HepG2 (cell line): ENCODE data around the gene TET3. TPM values are rescaled to one million over a fixed set of nuclear protein-coding genes. Genes with fewer than 3 reads are reported as not detected.

ENCODE experiments used
- ATAC-seq: fragments of 200-7000 bp; cut with Tn5 transposase; 3 replicates; pipeline ENCODE4 v1.9.1; 2020; ENCODE audit warnings: mild to moderate bottlenecking, moderate library complexity
- BruUV-seq: library from RNA; stranded (reverse); fragments of 400-500 nt; replicated peaks from 2 replicates; lab custom pipeline; 2021; lab: Mats Ljungman, UMichigan
- CTCF ChIA-PET: fragments of 300-600 bp; formaldehyde crosslinking; extraction: SDS; loops from one replicate; lab custom pipeline; 2021; ENCODE audit warnings: low total read pairs, inconsistent platforms, low intra/inter-chr PET ratio; lab: Yijun Ruan, JAX
- POLR2A ChIA-PET: fragments of 350-600 bp; sonication (Branson Sonifier 250); formaldehyde crosslinking; loops from one replicate; lab custom pipeline; 2020; ENCODE audit warnings: antibody characterized with exemption, inconsistent platforms; lab: Yijun Ruan, JAX
- DNase-seq: peaks from one replicate; pipeline ENCODE4 v3.0.0-alpha.2; 2015; ENCODE audit warnings: low spot score
- FAIRE-seq: peaks from 3 replicates; lab custom pipeline; 2011; peaks lifted over from hg19 to GRCh38; lab: Jason Lieb, UNC
- H2AFZ ChIP-seq: one replicate; pipeline ENCODE4 v1.6.1; 2011; ENCODE audit warnings: low read length, inconsistent platforms
- H3K27ac ChIP-seq: fragments of 300-600 bp; 3 replicates; pipeline ENCODE4 v1.8.0; 2011; ENCODE audit warnings: mixed run types, mild to moderate bottlenecking, mixed read lengths, low read length, inconsistent platforms; ENCODE audit not compliant: insufficient read depth; ENCODE audit errors: extremely low read length
- H3K27me3 ChIP-seq, 2 experiments: fragments of 200-600 bp in 1 of 2; 2 replicates in 1 of 2; 3 replicates in 1 of 2; pipeline versions ENCODE4 v1.6.0 to v1.8.0; 2011; ENCODE audit warnings: low read length in 2 of 2, mild to moderate bottlenecking in 2 of 2, moderate library complexity in 2 of 2, inconsistent platforms in 1 of 2; ENCODE audit not compliant: insufficient read depth in 2 of 2, control insufficient read depth in 1 of 2
- H3K36me3 ChIP-seq, 2 experiments: fragments of 200-600 bp in 1 of 2; replicated peaks in 1 of 2; 2 replicates in 1 of 2; 3 replicates in 1 of 2; pipeline versions ENCODE4 v1.5.1 to v1.8.0; 2011; ENCODE audit warnings: low read length in 2 of 2, inconsistent platforms in 1 of 2; ENCODE audit not compliant: insufficient read depth in 2 of 2, control insufficient read depth in 1 of 2
- H3K4me1 ChIP-seq: 2 replicates; pipeline ENCODE4 v1.5.1; 2012; ENCODE audit warnings: low read length, inconsistent platforms; ENCODE audit not compliant: insufficient read depth
- H3K4me2 ChIP-seq: 2 replicates; pipeline ENCODE4 v1.6.0; 2011; ENCODE audit warnings: low read depth, low read length, inconsistent platforms
- H3K4me3 ChIP-seq, 3 experiments: fragments of 200-600 bp in 1 of 3; sonication (generic), shearing (Covaris generic) in 1 of 3; replicated peaks in 1 of 3; 2 replicates each; pipeline ENCODE4 v1.5.1; 2011 to 2016; ENCODE audit warnings: low read length in 3 of 3, inconsistent platforms in 2 of 3, low read depth in 2 of 3, mild to moderate bottlenecking in 2 of 3, control low read depth in 1 of 3, mixed read lengths in 1 of 3; ENCODE audit not compliant: insufficient read depth in 1 of 3
- H3K79me2 ChIP-seq: one replicate; pipeline ENCODE4 v1.6.1; 2011; ENCODE audit warnings: low read length, inconsistent platforms; ENCODE audit not compliant: insufficient read depth
- H3K9ac ChIP-seq: 2 replicates; pipeline ENCODE4 v1.6.0; 2011; ENCODE audit warnings: mild to moderate bottlenecking, low read depth, low read length, inconsistent platforms; ENCODE audit not compliant: insufficient read depth
- H3K9me3 ChIP-seq: 2 replicates; pipeline ENCODE4 v1.5.1; 2012; ENCODE audit warnings: mild to moderate bottlenecking, low read length
- H4K20me1 ChIP-seq: 2 replicates; pipeline ENCODE4 v1.6.0; 2011; ENCODE audit warnings: inconsistent platforms, mild to moderate bottlenecking, low read length, moderate library complexity; ENCODE audit not compliant: insufficient read depth
- MBD4 ChIP-seq: IDR thresholded peaks from 2 replicates; pipeline ENCODE4 v1.6.1; 2012; ENCODE audit warnings: low read length, inconsistent platforms, borderline replicate concordance
- MLLT10 ChIP-seq: sonication (generic); formaldehyde crosslinking; IDR thresholded peaks from 2 replicates; pipeline ENCODE4 v1.4.0; 2020; ENCODE audit warnings: missing genetic modification reagents
- NKX3-1 ChIP-seq: sonication (generic); formaldehyde crosslinking; IDR thresholded peaks from 2 replicates; pipeline ENCODE4 v1.5.0; 2020; ENCODE audit warnings: missing genetic modification reagents
- YEATS4 ChIP-seq: sonication (generic); formaldehyde crosslinking; IDR thresholded peaks from 2 replicates; pipeline ENCODE4 v1.4.0; 2020; ENCODE audit warnings: missing genetic modification reagents, borderline replicate concordance
- ZNF33B ChIP-seq: sonication (generic); formaldehyde crosslinking; IDR thresholded peaks from 2 replicates; pipeline ENCODE4 v1.5.1; 2020; ENCODE audit warnings: mild to moderate bottlenecking, missing genetic modification reagents
- ZSCAN29 ChIP-seq: sonication (generic); formaldehyde crosslinking; conservative IDR thresholded peaks from 2 replicates; pipeline ENCODE4 v1.4.0; 2020; ENCODE audit warnings: mild to moderate bottlenecking, missing genetic modification reagents
- WGBS: methylation state at CpG from one replicate; pipeline ENCODE4 v1.1.6; 2017; ENCODE audit warnings: low lambda C conversion rate; 5-methylcytosine and 5-hydroxymethylcytosine counted together
- in situ Hi-C: cut with HindIII; loops from 2 replicates; pipeline ENCODE4 v1.10.0; 2017; ENCODE audit warnings: low pct_unique_long_range_greater_than_20kb; ENCODE audit not compliant: extremely low pct_ligation_motif_present
- intact Hi-C: fragments of 100-400 bp; cut with micrococcal nuclease; formaldehyde crosslinking; loops from one replicate; pipeline ENCODE4 v1.10.0; 2022; ENCODE audit not compliant: unreplicated experiment
- polyA plus RNA-seq, 8 experiments: library from polyadenylated mRNA; depleted of rRNA in 3 of 8; stranded (reverse) in 7 of 8; unstranded in 1 of 8; fragments of >200 nt; fragmentation: Illumina TruSeq in 4 of 8; extraction: Trizol in 4 of 8; gene quantifications; 2 replicates each; pipeline versions ENCODE4 v1.2.1 to v1.2.3, GENCODE V29; 2011 to 2016; ENCODE audit warnings: low read depth in 4 of 8, missing spikeins in 1 of 8, mixed read lengths in 1 of 8; ENCODE audit not compliant: insufficient read depth in 1 of 8
- total RNA-seq, 5 experiments: library from RNA; depleted of rRNA; stranded (reverse); fragments of >200 nt; fragmentation: Illumina TruSeq; extraction: Trizol; gene quantifications; 2 replicates each; pipeline ENCODE4 v1.2.3, GENCODE V29; 2016; ENCODE audit warnings: low read depth in 1 of 5
- TF ChIP-seq, protein P1 (sequence below): IDR thresholded peaks from 2 replicates; pipeline ENCODE4 v1.6.1; 2018; ENCODE audit warnings: missing genetic modification reagents, mild to moderate bottlenecking, missing compliant biosample characterization
- TF ChIP-seq, protein P2 (sequence below): sonication (generic); formaldehyde crosslinking; IDR thresholded peaks from 2 replicates; pipeline ENCODE4 v1.4.0; 2020; ENCODE audit warnings: missing genetic modification reagents, borderline replicate concordance
- TF ChIP-seq, protein P3 (sequence below): sonication (generic); formaldehyde crosslinking; IDR thresholded peaks from 2 replicates; pipeline ENCODE4 v1.4.0; 2020; ENCODE audit warnings: mild to moderate bottlenecking, missing genetic modification reagents

The TET3 gene
- total and polyA plus RNA-seq, 2 of the 13 experiments (the other 11 are each of a cell fraction or from before 2014, with no cell fraction given): 4.3 to 6.8 TPM

DNA sequence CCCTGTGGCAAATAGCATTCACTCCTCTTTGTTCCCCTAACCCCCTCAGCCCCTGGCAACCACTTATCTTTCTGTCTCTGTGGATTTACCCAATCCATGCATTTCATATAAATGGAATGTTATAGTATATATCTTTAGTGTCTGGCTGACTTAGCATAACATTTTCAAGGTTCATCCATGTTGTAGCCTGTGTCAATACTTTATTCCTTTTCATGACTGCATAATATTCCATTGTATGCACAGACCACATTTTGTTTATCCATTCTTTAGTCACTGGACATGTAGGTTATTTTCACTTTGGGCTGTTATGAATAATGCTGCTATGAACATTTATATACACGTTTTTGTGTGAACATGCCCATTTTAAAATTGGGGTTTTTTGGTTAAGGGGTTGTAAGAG is 42.8 kb downstream of the TET3 start:
- intact Hi-C loops: no loop called here
- Histone ChIP-seq H3K4me3 (no peak overlapping the region), H3K9me3 (peaks cover 10% of the 10 kb centered on the region), H3K27ac (no peak overlapping the region), H3K27me3 (no peaks in the 10 kb centered on the region), H3K36me3 (no peaks in the 10 kb centered on the region; a peak in 2 of 5 replicates), H3K4me2 (no peak overlapping the region), H3K4me1 (peaks cover 17% of the 10 kb centered on the region), H3K9ac (no peak overlapping the region), H2AFZ (no peak overlapping the region), H4K20me1 (no peaks in the 10 kb centered on the region), H3K79me2 (peaks cover 17% of the 10 kb centered on the region)
- no peak for ATAC-seq
- CTCF ChIA-PET: no interaction called here
- in situ Hi-C loops: no loop called here
- FAIRE-seq: peak; percentile 49
- no peak for DNase-seq
- no TSS peak for BruUV-seq
- 95% methylated on average over 1 of the region's 1 CpG for WGBS
- POLR2A ChIA-PET: no interaction called here
- TF ChIP-seq YEATS4 (CRISPR knock-in tag): no peak
- no peak for TF ChIP-seq MLLT10 (CRISPR knock-in tag)
- TF ChIP-seq, protein P1, sequence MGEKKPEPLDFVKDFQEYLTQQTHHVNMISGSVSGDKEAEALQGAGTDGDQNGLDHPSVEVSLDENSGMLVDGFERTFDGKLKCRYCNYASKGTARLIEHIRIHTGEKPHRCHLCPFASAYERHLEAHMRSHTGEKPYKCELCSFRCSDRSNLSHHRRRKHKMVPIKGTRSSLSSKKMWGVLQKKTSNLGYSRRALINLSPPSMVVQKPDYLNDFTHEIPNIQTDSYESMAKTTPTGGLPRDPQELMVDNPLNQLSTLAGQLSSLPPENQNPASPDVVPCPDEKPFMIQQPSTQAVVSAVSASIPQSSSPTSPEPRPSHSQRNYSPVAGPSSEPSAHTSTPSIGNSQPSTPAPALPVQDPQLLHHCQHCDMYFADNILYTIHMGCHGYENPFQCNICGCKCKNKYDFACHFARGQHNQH (CRISPR knock-in tag): no peak
- TF ChIP-seq ZSCAN29 (CRISPR knock-in tag): no peak
- TF ChIP-seq MBD4: no peak
- TF ChIP-seq ZNF33B (CRISPR knock-in tag): no peak
- TF ChIP-seq, protein P2, sequence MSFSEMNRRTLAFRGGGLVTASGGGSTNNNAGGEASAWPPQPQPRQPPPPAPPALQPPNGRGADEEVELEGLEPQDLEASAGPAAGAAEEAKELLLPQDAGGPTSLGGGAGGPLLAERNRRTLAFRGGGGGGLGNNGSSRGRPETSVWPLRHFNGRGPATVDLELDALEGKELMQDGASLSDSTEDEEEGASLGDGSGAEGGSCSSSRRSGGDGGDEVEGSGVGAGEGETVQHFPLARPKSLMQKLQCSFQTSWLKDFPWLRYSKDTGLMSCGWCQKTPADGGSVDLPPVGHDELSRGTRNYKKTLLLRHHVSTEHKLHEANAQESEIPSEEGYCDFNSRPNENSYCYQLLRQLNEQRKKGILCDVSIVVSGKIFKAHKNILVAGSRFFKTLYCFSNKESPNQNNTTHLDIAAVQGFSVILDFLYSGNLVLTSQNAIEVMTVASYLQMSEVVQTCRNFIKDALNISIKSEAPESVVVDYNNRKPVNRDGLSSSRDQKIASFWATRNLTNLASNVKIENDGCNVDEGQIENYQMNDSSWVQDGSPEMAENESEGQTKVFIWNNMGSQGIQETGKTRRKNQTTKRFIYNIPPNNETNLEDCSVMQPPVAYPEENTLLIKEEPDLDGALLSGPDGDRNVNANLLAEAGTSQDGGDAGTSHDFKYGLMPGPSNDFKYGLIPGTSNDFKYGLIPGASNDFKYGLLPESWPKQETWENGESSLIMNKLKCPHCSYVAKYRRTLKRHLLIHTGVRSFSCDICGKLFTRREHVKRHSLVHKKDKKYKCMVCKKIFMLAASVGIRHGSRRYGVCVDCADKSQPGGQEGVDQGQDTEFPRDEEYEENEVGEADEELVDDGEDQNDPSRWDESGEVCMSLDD (CRISPR knock-in tag): no peak
- TF ChIP-seq, protein P3, sequence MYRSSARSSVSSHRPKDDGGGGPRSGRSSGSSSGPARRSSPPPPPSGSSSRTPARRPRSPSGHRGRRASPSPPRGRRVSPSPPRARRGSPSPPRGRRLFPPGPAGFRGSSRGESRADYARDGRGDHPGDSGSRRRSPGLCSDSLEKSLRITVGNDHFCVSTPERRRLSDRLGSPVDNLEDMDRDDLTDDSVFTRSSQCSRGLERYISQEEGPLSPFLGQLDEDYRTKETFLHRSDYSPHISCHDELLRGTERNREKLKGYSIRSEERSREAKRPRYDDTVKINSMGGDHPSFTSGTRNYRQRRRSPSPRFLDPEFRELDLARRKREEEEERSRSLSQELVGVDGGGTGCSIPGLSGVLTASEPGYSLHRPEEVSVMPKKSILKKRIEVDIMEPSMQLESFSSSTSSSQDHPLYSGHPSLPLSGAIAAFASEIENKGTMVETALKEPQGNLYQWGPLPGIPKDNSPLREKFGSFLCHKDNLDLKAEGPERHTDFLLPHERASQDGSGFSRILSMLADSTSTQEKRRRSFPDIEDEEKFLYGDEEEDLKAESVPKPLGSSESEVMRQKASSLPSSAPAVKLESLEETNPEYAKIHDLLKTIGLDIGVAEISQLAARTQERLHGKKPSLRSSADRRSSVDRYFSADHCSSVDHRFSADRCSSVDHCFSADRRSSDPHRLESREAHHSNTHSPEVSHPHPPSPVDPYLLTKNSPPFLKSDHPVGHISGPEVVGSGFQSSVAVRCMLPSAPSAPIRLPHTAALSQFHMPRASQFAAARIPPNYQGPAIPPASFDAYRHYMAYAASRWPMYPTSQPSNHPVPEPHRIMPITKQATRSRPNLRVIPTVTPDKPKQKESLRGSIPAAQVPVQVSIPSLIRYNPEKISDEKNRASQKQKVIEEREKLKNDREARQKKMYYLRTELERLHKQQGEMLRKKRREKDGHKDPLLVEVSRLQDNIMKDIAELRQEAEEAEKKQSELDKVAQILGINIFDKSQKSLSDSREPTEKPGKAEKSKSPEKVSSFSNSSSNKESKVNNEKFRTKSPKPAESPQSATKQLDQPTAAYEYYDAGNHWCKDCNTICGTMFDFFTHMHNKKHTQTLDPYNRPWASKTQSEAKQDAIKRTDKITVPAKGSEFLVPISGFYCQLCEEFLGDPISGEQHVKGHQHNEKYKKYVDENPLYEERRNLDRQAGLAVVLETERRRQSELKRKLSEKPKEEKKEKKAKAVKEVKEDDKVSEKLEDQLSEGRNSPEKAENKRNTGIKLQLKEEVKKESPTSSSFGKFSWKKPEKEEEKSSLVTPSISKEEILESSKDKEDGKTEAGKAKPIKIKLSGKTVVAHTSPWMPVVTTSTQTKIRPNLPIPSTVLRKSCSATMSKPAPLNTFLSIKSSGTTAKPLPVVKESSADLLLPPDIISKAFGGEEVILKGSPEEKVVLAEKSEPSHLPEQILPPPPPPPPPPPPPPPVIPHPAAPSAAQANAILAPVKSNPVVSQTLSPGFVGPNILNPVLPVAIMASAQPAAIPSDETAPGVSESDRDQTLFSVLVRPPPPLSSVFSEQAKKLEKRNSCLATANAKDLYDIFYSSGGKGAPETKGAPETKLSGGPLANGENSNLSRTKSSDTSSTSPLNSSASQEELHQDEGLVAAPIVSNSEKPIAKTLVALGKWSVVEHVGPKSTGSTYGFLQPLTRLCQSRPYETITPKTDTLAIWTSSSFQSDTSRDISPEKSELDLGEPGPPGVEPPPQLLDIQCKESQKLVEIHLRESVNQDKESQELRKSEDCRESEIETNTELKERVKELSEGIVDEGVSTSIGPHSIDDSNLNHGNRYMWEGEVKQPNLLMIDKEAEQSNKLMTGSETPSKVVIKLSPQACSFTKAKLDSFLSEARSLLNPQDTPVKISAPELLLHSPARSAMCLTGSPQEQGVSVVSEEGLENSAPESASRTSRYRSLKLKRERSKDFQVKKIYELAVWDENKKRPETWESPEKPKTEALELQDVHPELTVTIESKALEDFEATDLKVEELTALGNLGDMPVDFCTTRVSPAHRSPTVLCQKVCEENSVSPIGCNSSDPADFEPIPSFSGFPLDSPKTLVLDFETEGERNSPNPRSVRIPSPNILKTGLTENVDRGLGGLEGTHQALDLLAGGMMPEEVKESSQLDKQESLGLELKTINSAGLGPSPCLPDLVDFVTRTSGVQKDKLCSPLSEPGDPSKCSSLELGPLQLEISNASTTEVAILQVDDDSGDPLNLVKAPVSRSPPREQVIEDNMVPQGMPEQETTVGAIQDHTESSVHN (CRISPR knock-in tag): no peak
- no peak for TF ChIP-seq NKX3-1 (CRISPR knock-in tag)
